IPS-18a (cell line): Measurements from ENCODE around the gene ADM.

Experiments
- H3K27ac ChIP-seq: one replicate; pipeline ENCODE4 v1.5.1; 2013; ENCODE audit warnings: low read length
- H3K27me3 ChIP-seq: one replicate; pipeline ENCODE4 v1.6.1; 2013; ENCODE audit warnings: mild to moderate bottlenecking, low read length; ENCODE audit not compliant: control insufficient read depth, insufficient read depth
- H3K36me3 ChIP-seq: one replicate; pipeline ENCODE4 v1.6.1; 2013; ENCODE audit warnings: low read depth, low read length; ENCODE audit not compliant: control insufficient read depth
- H3K4me1 ChIP-seq: one replicate; pipeline ENCODE4 v1.6.1; 2013; ENCODE audit warnings: low read depth, low read length; ENCODE audit not compliant: control insufficient read depth
- H3K4me3 ChIP-seq: one replicate; pipeline ENCODE4 v1.5.1; 2013; ENCODE audit warnings: low read length
- H3K9ac ChIP-seq: one replicate; pipeline ENCODE4 v1.6.1; 2013; ENCODE audit warnings: mild to moderate bottlenecking, low read length, moderate library complexity
- H3K9me3 ChIP-seq: one replicate; pipeline ENCODE4 v1.6.1; 2013; ENCODE audit warnings: low read depth, low read length; ENCODE audit not compliant: control insufficient read depth

Gene ADM

DNA sequence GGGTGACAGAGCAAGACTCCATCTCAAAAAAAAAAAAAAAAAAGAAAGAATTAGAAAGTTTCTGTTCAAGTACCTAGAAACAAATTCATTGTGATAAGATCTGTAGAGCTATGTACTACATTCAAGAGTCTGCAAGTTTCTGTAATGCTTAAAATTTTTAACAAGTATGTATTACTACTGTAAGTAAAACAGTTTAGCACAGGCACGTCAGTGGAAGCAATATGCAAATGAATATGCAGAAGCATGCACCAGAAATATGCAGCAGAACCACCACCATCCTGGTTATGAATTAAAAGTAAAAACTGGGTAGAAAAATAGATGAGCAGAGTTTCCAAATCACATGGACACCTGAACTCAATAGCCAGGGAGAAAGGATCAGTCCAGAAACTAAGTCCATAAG, 30.1 kb upstream of the ADM start:
- H3K36me3 ChIP-seq: no peaks in the 10 kb centered on the region
- H3K4me3 ChIP-seq: no peak overlapping the region
- no peak overlapping the region for H3K27ac ChIP-seq
- H3K4me1 ChIP-seq: peaks cover 4% of the 10 kb centered on the region
- no peaks in the 10 kb centered on the region for H3K27me3 ChIP-seq
- no peaks in the 10 kb centered on the region for H3K9me3 ChIP-seq
- H3K9ac ChIP-seq: no peak overlapping the region

DNA sequence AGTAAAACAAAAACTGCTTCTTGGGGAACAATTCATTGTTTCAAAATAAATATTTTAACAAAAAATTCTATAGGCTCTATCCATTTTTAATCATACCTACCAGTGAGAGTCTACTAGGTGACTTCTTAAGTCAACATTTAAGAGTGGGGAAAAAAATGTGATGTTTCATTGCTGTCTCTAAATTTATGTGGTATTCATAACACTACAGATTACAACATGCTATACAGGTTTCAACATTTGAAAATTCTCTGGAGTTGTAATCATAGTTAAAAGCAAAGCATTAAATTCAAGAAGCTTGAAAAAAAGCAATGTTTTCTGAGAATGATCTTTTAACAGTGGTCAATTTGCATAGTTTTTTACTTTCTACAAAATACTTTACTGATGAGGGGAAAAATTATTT, 29.2 kb upstream of the ADM start:
- Histone ChIP-seq H3K27me3 (no peaks in the 10 kb centered on the region), H3K4me3 (no peak overlapping the region), H3K36me3 (no peaks in the 10 kb centered on the region), H3K27ac (no peak overlapping the region), H3K9me3 (no peaks in the 10 kb centered on the region), H3K9ac (no peak overlapping the region), H3K4me1 (peaks cover 4% of the 10 kb centered on the region)

DNA sequence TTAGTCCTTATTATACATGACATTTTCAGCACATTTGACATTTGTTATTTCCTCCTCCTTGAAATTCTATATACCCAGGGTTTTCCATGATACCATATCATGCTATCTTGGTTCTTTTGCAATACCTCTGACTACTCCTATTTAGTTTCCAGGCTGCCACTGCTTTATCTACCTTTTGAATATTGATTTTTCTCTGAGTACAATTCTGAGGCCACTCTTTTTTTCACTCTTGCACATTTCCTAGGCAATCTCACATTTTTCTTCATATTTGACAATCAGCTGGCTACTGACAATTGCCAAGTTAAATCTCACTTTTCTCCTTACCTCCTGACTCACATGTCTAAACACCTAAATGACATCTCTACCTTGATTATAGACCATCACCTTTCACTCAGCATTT, 22.8 kb upstream of the ADM start:
- no peaks in the 10 kb centered on the region for H3K36me3 ChIP-seq
- no peak overlapping the region for H3K4me3 ChIP-seq
- no peaks in the 10 kb centered on the region for H3K27me3 ChIP-seq
- H3K4me1 ChIP-seq: peaks cover 8% of the 10 kb centered on the region
- H3K27ac ChIP-seq: no peak overlapping the region
- H3K9me3 ChIP-seq: no peaks in the 10 kb centered on the region
- H3K9ac ChIP-seq: no peak overlapping the region

DNA sequence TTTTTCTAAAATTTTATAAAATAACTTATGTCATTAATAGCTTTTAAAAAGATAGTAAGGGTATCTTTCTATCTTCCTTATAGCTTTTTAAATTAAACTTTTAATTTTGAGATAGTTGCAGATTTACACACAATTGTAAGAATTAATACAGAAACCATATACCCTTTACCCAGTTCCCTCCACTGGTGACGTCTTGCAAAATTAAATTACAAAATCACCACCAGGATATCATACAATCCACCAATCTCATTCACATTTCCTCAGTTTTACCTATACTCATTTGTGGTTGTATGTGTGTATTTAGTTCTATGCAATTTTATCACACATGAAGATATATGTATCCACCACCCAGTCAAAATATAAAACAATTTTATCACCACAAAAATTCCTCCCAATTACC, 20.9 kb upstream of the ADM start:
- Histone ChIP-seq H3K27me3 (no peaks in the 10 kb centered on the region), H3K27ac (no peak overlapping the region), H3K4me3 (no peak overlapping the region), H3K4me1 (peaks cover 4% of the 10 kb centered on the region), H3K9me3 (no peaks in the 10 kb centered on the region), H3K9ac (no peak overlapping the region), H3K36me3 (no peaks in the 10 kb centered on the region)

- Histone ChIP-seq H3K36me3 (no peaks in the 10 kb centered on the region), H3K9me3 (no peaks in the 10 kb centered on the region), H3K27ac (no peak overlapping the region), H3K4me3 (no peak overlapping the region), H3K4me1 (peaks cover 4% of the 10 kb centered on the region), H3K9ac (no peak overlapping the region), H3K27me3 (no peaks in the 10 kb centered on the region)
These were observed 19.6 kb upstream of the ADM start for GRCh38 chr11:10285148-10285802.

- peaks cover 7% of the 10 kb centered on the region for H3K4me1 ChIP-seq
- H3K4me3 ChIP-seq: no peak overlapping the region
- H3K27ac ChIP-seq: no peak overlapping the region
- no peaks in the 10 kb centered on the region for H3K9me3 ChIP-seq
- no peak overlapping the region for H3K9ac ChIP-seq
- no peaks in the 10 kb centered on the region for H3K36me3 ChIP-seq
- H3K27me3 ChIP-seq: no peaks in the 10 kb centered on the region
These were observed 17.7 kb upstream of the ADM start for GRCh38 chr11:10287140-10287539.

DNA sequence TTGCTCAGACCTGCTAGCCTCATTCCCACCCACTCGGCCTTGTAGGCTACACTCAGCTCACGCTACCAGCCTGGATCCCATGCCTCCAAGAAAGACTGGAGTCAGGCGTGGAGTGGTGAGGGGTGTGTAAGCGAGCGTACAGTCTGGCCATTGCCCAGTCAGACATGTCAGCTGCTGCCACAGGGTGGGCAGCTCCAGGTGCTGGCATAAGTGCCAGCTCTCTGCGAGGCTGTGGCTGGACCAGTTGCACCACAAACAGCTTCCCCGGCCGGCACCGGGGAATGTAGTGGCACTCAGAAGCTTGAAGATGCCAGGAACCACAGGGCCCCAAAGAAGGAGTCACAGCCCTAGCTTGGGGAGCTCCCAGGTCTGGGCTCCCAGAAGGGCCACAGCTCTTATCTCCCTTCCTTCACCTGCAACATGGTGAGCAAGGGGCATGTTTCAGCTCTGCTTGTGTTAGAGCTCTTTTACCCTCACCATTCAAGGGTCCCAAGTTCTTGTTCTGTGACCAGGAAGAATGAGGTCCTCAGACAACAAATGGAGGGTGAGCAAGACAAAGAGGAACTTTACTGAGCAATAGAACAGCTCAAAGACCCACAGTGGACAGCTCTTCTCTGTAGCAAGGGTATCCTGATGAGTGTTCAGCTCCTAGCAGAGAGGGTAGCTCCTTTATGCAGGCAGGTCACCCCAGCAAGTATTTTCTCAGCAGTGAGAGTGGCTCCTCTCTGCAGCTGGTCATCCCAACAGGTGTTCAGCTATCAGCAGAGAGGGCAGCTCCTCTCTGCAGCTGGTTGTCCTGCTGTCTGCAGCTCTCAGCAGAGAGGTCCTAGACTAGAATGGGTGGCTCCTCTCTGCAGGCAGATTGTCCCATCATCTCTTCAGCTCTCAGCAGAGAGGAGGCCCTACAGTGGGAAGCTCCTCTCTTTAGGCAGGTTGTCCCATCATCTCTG, 16.8 kb upstream of the ADM start:
- Histone ChIP-seq H3K4me1 (peaks cover 13% of the 10 kb centered on the region), H3K27ac (no peak overlapping the region), H3K27me3 (no peaks in the 10 kb centered on the region), H3K4me3 (no peak overlapping the region), H3K36me3 (no peaks in the 10 kb centered on the region), H3K9ac (no peak overlapping the region), H3K9me3 (no peaks in the 10 kb centered on the region)

GRCh38 chr11:10288881-10289764, 15.8 kb upstream of the ADM start:
- no peak overlapping the region for H3K27ac ChIP-seq
- peaks cover 18% of the 10 kb centered on the region for H3K4me1 ChIP-seq

GRCh38 chr11:10289765-10290380, 15.0 kb upstream of the ADM start:
- Histone ChIP-seq H3K4me3 (no peak overlapping the region), H3K36me3 (no peaks in the 10 kb centered on the region), H3K4me1 (peaks cover 19% of the 10 kb centered on the region), H3K9ac (no peak overlapping the region), H3K27ac (no peak overlapping the region), H3K9me3 (no peaks in the 10 kb centered on the region), H3K27me3 (peaks cover under 1% of the 10 kb centered on the region)

More at GRCh38 chr11:10288881-10289764, 15.8 kb upstream of the ADM start:
- Histone ChIP-seq H3K4me3 (no peak overlapping the region), H3K9me3 (no peaks in the 10 kb centered on the region), H3K27me3 (no peaks in the 10 kb centered on the region), H3K36me3 (no peaks in the 10 kb centered on the region), H3K9ac (no peak overlapping the region)

GRCh38 chr11:10291801-10292638, 12.9 kb upstream of the ADM start:
- Histone ChIP-seq H3K27me3 (peaks cover 7% of the 10 kb centered on the region), H3K9ac (no peak overlapping the region), H3K27ac (no peak overlapping the region), H3K36me3 (no peaks in the 10 kb centered on the region), H3K9me3 (no peaks in the 10 kb centered on the region), H3K4me1 (peaks cover 26% of the 10 kb centered on the region), H3K4me3 (no peak overlapping the region)
